Measurements from ENCODE around the gene CEACAM18. TPM values are rescaled to one million over a fixed set of nuclear protein-coding genes. Genes with fewer than 3 reads are reported as not detected.

CEACAM18 gene
- polyA plus RNA-seq, 1 of the 3 experiments (the other 2 are of a cell fraction): not detected

GRCh38 chr19:51460164-51460992 is 18.0 kb upstream of the CEACAM18 start:
- Histone ChIP-seq H3K9me2 (no peaks in the 10 kb centered on the region), H3K27me3 (ENCODE audit: insufficient read depth) (peaks cover 38% of the 10 kb centered on the region), H4K20me1 (ENCODE audit: insufficient read depth) (no peaks in the 10 kb centered on the region), H3K9me3 (no peaks in the 10 kb centered on the region), H3K4me1 (ENCODE audit: control insufficient read depth in 1 of 2, insufficient read depth in 2 of 2, low read depth in 1 of 2, low read length in 1 of 2) (no peaks in the 10 kb centered on the region; a peak in 1 of 4 replicates), H3K9ac (no peak overlapping the region), H2AFZ (ENCODE audit: low read depth) (no peak overlapping the region), H3K4me2 (no peak overlapping the region), H3K4me3 (ENCODE audit: low read depth in 2 of 2, low read length in 1 of 2) (peak overlapping the region in 1 of 2 experiments; percentile 36; a peak in 2 of 4 replicates), H3F3A (replicated peaks; ENCODE audit: insufficient read depth) (no peaks in the 10 kb centered on the region), H3K27ac (ENCODE audit: low read depth in 2 of 2, low read length in 1 of 2) (no peak overlapping the region), H3K79me2 (ENCODE audit: insufficient read depth) (no peaks in the 10 kb centered on the region), H3K36me3 (replicated peaks in 1 of 2; ENCODE audit: control insufficient read depth in 1 of 2, insufficient read depth in 2 of 2, low read length in 1 of 2) (no peaks in the 10 kb centered on the region)
- DNase-seq: peak; percentile 58
- WGBS (ENCODE audit: low lambda C conversion rate): 13% methylated on average over 12 of the region's 13 CpGs
- CTCF ChIA-PET: interaction anchor here (0.9 to 7.0 kb wide), 2 partner anchors 9 to 14 kb away, joined by 3 to 37 read pairs; no protein-coding TSS in a partner anchor
- TF ChIP-seq, protein P1, sequence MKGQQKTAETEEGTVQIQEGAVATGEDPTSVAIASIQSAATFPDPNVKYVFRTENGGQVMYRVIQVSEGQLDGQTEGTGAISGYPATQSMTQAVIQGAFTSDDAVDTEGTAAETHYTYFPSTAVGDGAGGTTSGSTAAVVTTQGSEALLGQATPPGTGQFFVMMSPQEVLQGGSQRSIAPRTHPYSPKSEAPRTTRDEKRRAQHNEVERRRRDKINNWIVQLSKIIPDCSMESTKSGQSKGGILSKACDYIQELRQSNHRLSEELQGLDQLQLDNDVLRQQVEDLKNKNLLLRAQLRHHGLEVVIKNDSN (IDR thresholded peaks at IDR 0.05; ENCODE audit: borderline replicate concordance, low read depth): no peak
- TF ChIP-seq ELF1 (IDR thresholded peaks at IDR 0.05): peak; percentile 64; the same call in 1 of the 2 replicates
- no peak for TF ChIP-seq POLR2AphosphoS5 (IDR thresholded peaks at IDR 0.05; ENCODE audit: low read depth, low read length)
- TF ChIP-seq GABPA (IDR thresholded peaks at IDR 0.05; ENCODE audit: low read depth): peak; percentile 82
- TF ChIP-seq EP300 (IDR thresholded peaks at IDR 0.05; ENCODE audit: borderline replicate concordance in 1 of 2, low read depth in 1 of 2, low read length in 1 of 2): no peak
- TF ChIP-seq RXRA (IDR thresholded peaks at IDR 0.05; ENCODE audit: borderline replicate concordance, low read depth): no peak
- POLR2A ChIA-PET: no interaction called here

DNA sequence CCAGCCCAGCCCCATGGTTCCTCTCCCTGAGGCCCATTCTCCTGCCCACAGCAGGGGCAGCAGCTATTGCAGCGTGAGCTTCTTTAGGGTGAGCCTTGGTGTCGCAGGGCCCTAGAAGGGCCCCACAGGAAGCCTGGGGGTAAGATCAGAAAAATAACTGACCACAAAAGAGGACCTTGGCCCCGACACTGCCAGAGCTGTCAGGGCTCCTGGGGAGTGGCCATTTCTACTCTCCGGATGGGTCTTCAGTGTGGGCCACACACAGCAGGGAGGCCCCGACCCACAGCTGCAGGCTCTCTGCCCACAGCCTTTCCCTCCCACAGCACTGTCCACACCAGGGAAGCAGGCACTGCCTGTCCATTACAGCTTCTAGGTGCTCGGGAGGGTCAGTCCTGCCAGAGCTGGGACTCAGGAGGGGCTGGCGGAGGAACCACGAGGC is 16.6 kb upstream of the CEACAM18 start:
- CTCF ChIA-PET: interaction anchor here (0.6 to 7.0 kb wide), 5 partner anchors 12 to 214 kb away, joined by 3 to 37 read pairs (median 4); no protein-coding TSS in a partner anchor
- H3K36me3 ChIP-seq (replicated peaks in 1 of 2; ENCODE audit: control insufficient read depth in 1 of 2, insufficient read depth in 2 of 2, low read length in 1 of 2): no peaks in the 10 kb centered on the region
- DNase-seq: no peak
- no peak overlapping the region for H3K4me2 ChIP-seq
- no peak overlapping the region for H2AFZ ChIP-seq (ENCODE audit: low read depth)
- H3K79me2 ChIP-seq (ENCODE audit: insufficient read depth): no peaks in the 10 kb centered on the region
- peaks cover 41% of the 10 kb centered on the region for H3K27me3 ChIP-seq (ENCODE audit: insufficient read depth)
- 22% methylated on average over 5 of the region's 8 CpGs for WGBS (ENCODE audit: low lambda C conversion rate)
- no peaks in the 10 kb centered on the region; a peak in 1 of 4 replicates for H3K4me1 ChIP-seq (ENCODE audit: control insufficient read depth in 1 of 2, insufficient read depth in 2 of 2, low read depth in 1 of 2, low read length in 1 of 2)
- H3K9ac ChIP-seq: no peak overlapping the region
- no peaks in the 10 kb centered on the region for H4K20me1 ChIP-seq (ENCODE audit: insufficient read depth)
- no peaks in the 10 kb centered on the region for H3K9me2 ChIP-seq
- H3K27ac ChIP-seq (ENCODE audit: low read depth in 2 of 2, low read length in 1 of 2): no peak overlapping the region
- H3K4me3 ChIP-seq (ENCODE audit: low read depth in 2 of 2, low read length in 1 of 2): no peak overlapping the region
- no peaks in the 10 kb centered on the region for H3K9me3 ChIP-seq
- H3F3A ChIP-seq (replicated peaks; ENCODE audit: insufficient read depth): no peaks in the 10 kb centered on the region
- POLR2A ChIA-PET: no interaction called here
- TF ChIP-seq REST (IDR thresholded peaks at IDR 0.05; ENCODE audit: low read depth, low read length): no peak
- TF ChIP-seq, protein P2, sequence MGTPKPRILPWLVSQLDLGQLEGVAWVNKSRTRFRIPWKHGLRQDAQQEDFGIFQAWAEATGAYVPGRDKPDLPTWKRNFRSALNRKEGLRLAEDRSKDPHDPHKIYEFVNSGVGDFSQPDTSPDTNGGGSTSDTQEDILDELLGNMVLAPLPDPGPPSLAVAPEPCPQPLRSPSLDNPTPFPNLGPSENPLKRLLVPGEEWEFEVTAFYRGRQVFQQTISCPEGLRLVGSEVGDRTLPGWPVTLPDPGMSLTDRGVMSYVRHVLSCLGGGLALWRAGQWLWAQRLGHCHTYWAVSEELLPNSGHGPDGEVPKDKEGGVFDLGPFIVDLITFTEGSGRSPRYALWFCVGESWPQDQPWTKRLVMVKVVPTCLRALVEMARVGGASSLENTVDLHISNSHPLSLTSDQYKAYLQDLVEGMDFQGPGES (IDR thresholded peaks at IDR 0.05; ENCODE audit: low read depth, low read length): no peak
- no peak for TF ChIP-seq MAX (IDR thresholded peaks at IDR 0.05; ENCODE audit: low read depth)
- TF ChIP-seq, protein P1 (IDR thresholded peaks at IDR 0.05; ENCODE audit: borderline replicate concordance, low read depth): no peak
- TF ChIP-seq, protein P3, sequence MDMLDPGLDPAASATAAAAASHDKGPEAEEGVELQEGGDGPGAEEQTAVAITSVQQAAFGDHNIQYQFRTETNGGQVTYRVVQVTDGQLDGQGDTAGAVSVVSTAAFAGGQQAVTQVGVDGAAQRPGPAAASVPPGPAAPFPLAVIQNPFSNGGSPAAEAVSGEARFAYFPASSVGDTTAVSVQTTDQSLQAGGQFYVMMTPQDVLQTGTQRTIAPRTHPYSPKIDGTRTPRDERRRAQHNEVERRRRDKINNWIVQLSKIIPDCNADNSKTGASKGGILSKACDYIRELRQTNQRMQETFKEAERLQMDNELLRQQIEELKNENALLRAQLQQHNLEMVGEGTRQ (IDR thresholded peaks at IDR 0.05; ENCODE audit: borderline replicate concordance, low read depth, low read length): no peak
- TF ChIP-seq RCOR1 (IDR thresholded peaks at IDR 0.05; ENCODE audit: low read length): no peak
- TF ChIP-seq SMC3 (IDR thresholded peaks at IDR 0.05; ENCODE audit: low read depth, low read length): no peak
- TF ChIP-seq YY1 (IDR thresholded peaks at IDR 0.05; ENCODE audit: low read depth): no peak
- TF ChIP-seq MEF2A (IDR thresholded peaks at IDR 0.05; ENCODE audit: borderline replicate concordance, low read depth): no peak
- TF ChIP-seq EZH2phosphoT487 (IDR thresholded peaks at IDR 0.05; ENCODE audit: borderline replicate concordance, low read depth): no peak
- TF ChIP-seq FOXM1 (IDR thresholded peaks at IDR 0.05; ENCODE audit: low read depth): no peak
- no peak for TF ChIP-seq CHD2 (IDR thresholded peaks at IDR 0.05; ENCODE audit: low read length, partially characterized antibody)
- TF ChIP-seq TAF1 (IDR thresholded peaks at IDR 0.05; ENCODE audit: borderline replicate concordance, low read depth, low read length): no peak
- TF ChIP-seq ELF1 (IDR thresholded peaks at IDR 0.05): no peak

Measured in SK-N-SH (cell line).